NCI-H460 (cell line): Measurements from ENCODE around the gene ANKRD33B. TPM values are rescaled to one million over a fixed set of nuclear protein-coding genes. Genes with fewer than 3 reads are reported as not detected.

Source experiments
- DNase-seq: peaks from one replicate; pipeline ENCODE4 v3.0.0-alpha.2; 2016; ENCODE audit warnings: low read depth; ENCODE audit errors: extremely low read depth
- total RNA-seq: library from RNA; depleted of rRNA; stranded (reverse); fragments of >200 nt; shearing (Covaris generic); gene quantifications from 2 replicates; pipeline ENCODE4 v1.2.3, GENCODE V29; 2014

Gene ANKRD33B
- total RNA-seq, 1 experiment from 2014 or later, result 8.4 TPM

DNA sequence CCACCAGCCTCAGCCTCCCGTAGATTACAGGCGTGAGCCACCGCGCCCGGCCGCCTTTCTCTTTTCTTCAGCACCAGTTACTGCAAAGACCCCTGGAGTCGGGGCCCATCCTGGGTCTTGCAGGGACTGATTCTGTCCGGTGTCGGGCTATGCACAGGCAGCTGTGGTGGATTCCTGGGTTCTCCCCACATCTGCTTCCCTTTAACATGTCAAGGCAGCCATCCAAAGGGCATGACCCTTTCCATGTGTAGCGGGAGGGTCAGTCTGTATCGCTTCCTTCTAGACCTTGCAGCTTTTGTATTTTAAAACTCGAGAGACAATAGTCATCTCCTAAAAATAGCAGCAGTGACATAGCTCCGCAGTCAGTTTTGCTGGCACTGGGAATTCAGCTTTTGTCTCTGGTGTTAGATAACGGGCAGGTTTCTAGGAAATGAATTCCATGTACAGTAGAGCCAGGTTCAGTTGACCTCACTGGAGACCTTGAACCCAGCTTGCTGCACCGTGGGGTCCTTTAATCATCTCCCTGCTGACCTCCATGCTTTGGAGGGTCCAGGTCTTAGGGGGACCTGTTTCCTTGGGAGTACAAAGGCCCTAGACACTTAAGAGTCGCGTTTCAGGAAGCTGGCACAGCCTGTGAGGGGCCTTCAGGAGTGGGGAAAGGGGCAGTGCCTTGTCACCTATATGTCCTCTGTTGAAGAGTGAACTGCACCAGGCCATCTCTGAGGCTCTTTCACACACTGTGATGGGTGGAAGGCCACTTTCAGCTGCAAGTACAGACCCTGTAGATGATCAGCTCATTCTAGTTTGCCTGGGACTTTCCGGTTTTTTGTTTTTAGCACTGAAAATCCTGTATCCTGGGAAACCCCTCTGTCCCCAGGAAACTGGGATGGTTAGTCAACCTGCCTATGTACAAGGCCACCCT lies 13.8 kb downstream of the ANKRD33B start:
- no peak for DNase-seq

DNA sequence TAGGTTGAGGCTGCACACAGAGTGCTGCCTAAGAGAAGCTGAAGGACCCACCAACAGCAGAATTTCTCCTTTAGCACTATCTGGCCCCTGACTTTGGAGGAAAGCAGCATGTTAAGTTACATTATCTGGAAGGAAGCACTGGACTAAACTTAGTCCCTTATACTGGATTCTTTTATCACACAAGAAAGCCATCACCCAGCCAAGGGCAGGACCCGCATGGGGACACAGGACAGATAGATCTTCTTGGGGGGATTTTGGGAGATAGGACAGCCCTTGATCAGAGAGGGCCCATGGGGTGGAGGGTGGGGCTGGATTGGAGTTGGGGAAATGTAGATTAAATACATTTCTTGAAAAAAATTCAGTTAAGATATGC lies 14.4 kb downstream of the ANKRD33B start:
- DNase-seq, result no peak

DNA sequence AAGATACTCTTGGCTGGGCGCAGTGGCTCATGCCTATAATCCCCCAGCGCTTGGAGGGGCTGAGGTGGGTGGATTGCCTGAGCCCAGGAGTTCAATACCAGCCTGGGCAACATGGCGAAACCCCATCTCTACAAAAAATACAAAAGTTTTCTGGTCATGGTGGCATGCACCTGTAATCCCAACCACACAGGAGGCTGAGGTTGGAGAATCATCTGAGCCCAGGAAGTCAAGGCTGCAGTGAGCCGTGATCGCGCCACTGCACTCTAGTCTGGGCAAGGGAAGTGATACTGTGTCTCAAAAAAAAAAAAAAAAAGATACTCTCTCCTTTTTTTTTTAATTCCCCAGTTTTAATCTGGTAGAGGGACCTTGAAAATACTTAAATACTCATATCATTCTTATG lies 15.0 kb downstream of the ANKRD33B start:
- no peak for DNase-seq

GRCh38 chr5:10579536-10580521 lies 16.0 kb downstream of the ANKRD33B start:
- no peak for DNase-seq

DNA sequence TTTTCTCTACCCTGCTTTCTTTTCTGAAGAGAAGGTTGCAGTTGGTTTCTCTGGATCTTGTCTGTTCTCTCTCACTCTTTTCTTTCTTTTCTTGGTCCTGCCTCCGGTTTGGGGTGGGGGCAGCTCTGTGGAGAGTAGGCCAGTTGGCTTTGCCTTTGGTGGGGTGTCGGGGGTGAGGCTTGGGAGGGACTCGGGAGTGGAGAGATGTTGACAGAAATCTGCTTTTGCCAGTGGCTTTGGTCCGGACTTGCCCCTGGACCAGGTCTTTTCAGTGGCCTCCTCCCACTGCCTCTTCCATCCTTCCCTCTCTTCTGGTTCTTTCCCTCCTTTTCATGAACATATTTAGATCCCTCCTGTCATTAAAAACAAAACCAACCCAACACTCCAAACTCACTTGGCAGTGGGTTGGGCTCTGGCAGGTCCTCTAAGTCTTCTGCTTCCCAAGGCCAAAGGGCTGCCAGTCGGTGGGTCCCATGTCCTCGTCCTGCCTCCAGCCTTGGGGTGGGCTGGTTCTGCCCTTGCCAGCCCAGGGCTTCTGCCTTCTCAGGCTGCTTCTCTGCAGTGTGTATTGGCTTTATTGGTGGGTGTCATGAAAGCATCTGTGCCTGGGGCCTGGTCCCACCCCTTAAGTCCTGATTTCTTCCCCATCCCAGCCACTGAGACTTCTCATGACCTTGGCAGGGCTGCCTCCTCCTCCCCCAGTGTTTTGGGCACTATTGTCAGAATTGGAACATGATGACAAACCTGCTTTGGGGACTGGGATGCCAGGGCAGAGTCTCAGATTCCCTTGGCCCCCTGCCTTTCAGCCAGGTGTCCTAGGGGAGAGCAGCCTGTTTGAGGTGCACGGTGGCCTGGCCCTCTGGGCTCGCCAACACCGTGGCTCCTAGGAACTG lies 16.9 kb downstream of the ANKRD33B start:
- DNase-seq, result no peak

DNA sequence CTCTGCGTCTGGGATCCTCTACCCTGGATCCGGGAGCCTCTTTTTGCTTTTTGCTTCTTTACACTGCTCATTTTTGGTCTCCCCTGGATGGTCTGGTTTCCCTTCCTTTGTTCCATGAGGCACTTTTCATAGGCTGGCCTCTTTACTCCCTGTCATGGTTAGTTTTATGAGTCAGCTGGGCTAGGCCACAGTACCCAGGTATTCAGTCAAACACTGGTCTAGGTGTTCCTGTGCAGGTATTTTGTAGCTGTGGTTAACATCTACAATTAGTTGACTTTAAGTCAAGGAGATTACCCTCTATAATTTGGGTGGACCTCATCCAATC lies 17.5 kb downstream of the ANKRD33B start:
- no peak for DNase-seq

DNA sequence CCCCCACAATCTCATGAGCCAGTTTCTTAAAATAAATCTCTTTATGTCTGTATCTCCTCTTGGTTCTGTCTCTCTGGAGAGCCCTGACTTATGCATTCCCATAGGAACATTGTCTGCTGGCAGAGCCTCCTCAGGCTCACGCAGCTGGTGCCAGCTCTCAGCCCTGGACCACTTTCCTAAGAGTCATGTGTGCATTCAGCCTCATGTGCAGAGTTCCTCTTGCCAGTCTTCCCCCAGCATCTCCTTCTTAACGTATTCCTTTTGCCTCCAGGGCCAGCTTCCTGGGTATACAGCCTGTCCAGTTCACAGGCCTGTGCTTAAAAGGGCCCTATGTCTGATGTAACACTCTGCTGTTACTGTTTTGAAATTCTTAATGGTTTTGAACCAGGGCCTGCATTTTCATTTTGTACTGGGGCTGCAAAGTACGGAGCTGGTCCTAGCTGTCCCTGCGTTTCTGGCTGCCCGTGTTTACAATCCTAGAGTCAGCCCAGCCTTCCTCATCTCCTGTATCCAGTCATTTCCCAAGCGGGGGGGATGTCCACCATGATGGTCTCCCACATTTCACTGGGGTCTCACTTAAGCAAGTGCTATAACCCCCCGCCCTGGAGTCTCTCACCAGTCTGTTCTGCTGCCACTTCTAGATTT lies 18.1 kb downstream of the ANKRD33B start:
- DNase-seq, result no peak

DNA sequence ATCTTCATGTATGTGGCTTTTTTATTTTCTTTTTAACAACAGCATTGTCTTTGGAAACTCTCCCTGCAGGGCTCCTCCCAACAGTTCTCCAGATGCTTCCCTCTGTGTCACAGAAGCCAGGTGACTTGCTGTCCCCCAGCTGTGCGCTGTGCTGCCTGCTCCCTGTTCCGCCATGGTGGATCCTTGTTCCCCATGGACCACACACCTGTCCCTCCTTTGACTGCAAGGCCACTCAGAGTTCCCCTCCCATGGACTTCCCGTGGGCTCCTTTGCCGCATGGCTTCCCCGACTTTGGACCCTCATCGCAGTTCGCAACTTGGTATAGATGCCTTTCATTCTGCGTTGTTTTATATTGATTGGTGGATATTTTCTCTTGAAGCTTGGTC lies 18.6 kb downstream of the ANKRD33B start:
- no peak for DNase-seq

GRCh38 chr5:10583663-10584572 lies 20.0 kb downstream of the ANKRD33B start:
- no peak for DNase-seq

- DNase-seq, result no peak
Observed at GRCh38 chr5:10584714-10585517, 21.0 kb downstream of the ANKRD33B start.

GRCh38 chr5:10585518-10585915 lies 21.6 kb downstream of the ANKRD33B start:
- DNase-seq, result no peak

GRCh38 chr5:10586008-10586407 lies 22.1 kb downstream of the ANKRD33B start:
- no peak for DNase-seq

GRCh38 chr5:10586555-10586954 lies 22.7 kb downstream of the ANKRD33B start:
- DNase-seq, result no peak

DNA sequence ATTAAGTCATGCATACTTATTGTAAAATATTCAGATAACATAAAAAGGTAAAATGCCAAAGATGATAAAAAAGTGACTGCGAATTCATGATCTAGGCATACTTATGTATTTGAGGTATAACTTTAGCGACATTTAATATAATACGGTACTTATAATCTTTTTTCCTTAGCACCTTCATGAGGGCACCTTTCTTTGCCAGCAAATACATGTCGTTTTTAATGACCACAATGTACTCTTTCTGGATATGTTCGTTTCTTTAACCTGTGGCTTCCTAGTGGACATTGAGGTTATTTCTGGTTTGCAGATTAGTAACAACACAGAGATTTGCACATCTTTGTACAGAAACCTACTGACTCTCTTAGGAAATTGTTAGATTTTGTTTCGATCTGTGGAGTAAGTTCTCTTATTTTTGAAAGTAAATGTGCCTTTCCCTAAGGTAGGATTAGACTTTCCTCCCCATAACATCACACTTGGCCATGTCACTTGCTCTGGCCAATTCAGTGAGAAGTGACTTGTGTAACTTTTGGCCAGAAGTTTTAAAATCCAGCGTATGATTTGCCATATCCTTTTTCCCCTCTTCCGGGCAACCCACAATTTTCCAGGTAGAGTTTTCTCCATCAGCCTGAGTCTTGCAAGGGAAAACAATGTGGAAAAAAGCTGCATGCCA lies 24.4 kb downstream of the ANKRD33B start:
- no peak for DNase-seq

GRCh38 chr5:10588779-10589447 lies 25.0 kb downstream of the ANKRD33B start:
- no peak for DNase-seq

GRCh38 chr5:10590226-10590999 lies 26.5 kb downstream of the ANKRD33B start:
- DNase-seq, result peak; percentile 45
